ENCODE data around the gene COMMD8.

The COMMD8 gene

DNA sequence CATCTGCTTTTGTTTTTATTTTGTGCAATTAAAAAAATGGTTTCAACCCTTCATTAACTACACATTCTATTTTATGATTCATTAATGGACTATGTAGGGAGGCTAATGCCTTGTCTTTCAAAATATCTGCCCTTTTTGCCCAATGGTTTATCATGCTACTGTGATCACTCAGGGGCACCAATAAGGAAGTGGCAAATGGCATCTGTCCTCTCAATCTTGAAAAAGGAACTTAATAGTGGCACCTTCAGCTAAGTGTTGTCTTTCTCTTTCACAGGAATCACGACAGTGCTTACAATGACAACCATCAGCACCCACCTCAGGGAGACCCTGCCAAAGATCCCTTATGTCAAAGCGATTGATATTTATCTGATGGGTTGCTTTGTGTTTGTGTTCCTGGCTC is 57.1 kb downstream of the COMMD8 start:
- H3K27ac ChIP-seq, result no peak overlapping the region
- no peak for DNase-seq (ENCODE audit: low spot score)
- TF ChIP-seq, protein P1, sequence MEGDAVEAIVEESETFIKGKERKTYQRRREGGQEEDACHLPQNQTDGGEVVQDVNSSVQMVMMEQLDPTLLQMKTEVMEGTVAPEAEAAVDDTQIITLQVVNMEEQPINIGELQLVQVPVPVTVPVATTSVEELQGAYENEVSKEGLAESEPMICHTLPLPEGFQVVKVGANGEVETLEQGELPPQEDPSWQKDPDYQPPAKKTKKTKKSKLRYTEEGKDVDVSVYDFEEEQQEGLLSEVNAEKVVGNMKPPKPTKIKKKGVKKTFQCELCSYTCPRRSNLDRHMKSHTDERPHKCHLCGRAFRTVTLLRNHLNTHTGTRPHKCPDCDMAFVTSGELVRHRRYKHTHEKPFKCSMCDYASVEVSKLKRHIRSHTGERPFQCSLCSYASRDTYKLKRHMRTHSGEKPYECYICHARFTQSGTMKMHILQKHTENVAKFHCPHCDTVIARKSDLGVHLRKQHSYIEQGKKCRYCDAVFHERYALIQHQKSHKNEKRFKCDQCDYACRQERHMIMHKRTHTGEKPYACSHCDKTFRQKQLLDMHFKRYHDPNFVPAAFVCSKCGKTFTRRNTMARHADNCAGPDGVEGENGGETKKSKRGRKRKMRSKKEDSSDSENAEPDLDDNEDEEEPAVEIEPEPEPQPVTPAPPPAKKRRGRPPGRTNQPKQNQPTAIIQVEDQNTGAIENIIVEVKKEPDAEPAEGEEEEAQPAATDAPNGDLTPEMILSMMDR (IDR thresholded peaks at IDR 0.05), result no peak
- no peak overlapping the region for H3K4me3 ChIP-seq
